Transverse colon (tissue), 4 donors: ENCODE results near the gene CCDC50. TPM values are rescaled to one million over a fixed set of nuclear protein-coding genes. Genes with fewer than 3 reads are reported as not detected.

ENCODE experiments used
- DNase-seq: peaks from one replicate; pipeline ENCODE4 v3.0.0-alpha.2; 2019
- H3K27ac ChIP-seq, 4 donors: fragments of 200-600 bp; sonication (generic); 2 replicates each; pipeline ENCODE4 v1.5.1; 2016 to 2018; ENCODE audit warnings: inconsistent platforms in 4 of 4
- H3K27me3 ChIP-seq: fragments of 200-600 bp; sonication (generic); 2 replicates; pipeline ENCODE4 v1.5.1; 2017; ENCODE audit warnings: inconsistent platforms
- H3K36me3 ChIP-seq, 4 donors: fragments of 200-600 bp; sonication (generic); 2 replicates each; pipeline ENCODE4 v1.5.1; 2017 to 2019; ENCODE audit warnings: inconsistent platforms in 4 of 4
- H3K4me1 ChIP-seq, 4 donors: fragments of 200-600 bp; sonication (generic); 2 replicates each; pipeline ENCODE4 v1.5.1; 2017 to 2020; ENCODE audit warnings: inconsistent platforms in 4 of 4
- H3K4me3 ChIP-seq, 4 donors: fragments of 200-600 bp; sonication (generic); 1 replicate in 1 of 4; 2 replicates in 3 of 4; pipeline versions ENCODE4 v1.5.1 to v1.6.1; 2017 to 2019; ENCODE audit warnings: inconsistent platforms in 4 of 4
- H3K9me3 ChIP-seq, 2 donors: fragments of 200-600 bp; sonication (generic); 2 replicates each; pipeline ENCODE4 v1.5.1; 2017 to 2019; ENCODE audit warnings: inconsistent platforms in 2 of 2
- EP300 ChIP-seq: sonication (generic); formaldehyde crosslinking; IDR thresholded peaks from one replicate; pipeline ENCODE4 v1.6.1; 2017; ENCODE audit warnings: antibody characterized with exemption, low read depth
- POLR2A ChIP-seq: fragments of 450-650 bp; IDR thresholded peaks from one replicate; pipeline ENCODE4 v1.6.1; 2016; ENCODE audit warnings: antibody characterized with exemption, mild to moderate bottlenecking, moderate library complexity
- POLR2AphosphoS5 ChIP-seq, 3 donors: sonication (generic); formaldehyde crosslinking; IDR thresholded peaks; one replicate each; pipeline ENCODE4 v1.6.1; 2016; ENCODE audit warnings: antibody characterized with exemption in 3 of 3
- WGBS, 2 donors: methylation state at CpG; one replicate each; pipeline ENCODE4 v1.1.5; 2018; ENCODE audit warnings: low coverage in 1 of 2; 5-methylcytosine and 5-hydroxymethylcytosine counted together
- in situ Hi-C, 4 donors: fragments of 200-750 bp; cut with MboI; loops; one replicate each; pipeline versions ENCODE4 v1.15.0 to v1.15.1; 2017; ENCODE audit warnings: low sequenced_read_pairs in 3 of 4, low pct_ligation_motif_present in 1 of 4, low pct_unique_long_range_greater_than_20kb in 1 of 4
- intact Hi-C: fragments of 100-400 bp; cut with DNase I; formaldehyde crosslinking; loops from one replicate; pipeline ENCODE4 v1.15.1; 2023; ENCODE audit warnings: low total_unique reads
- total RNA-seq, 4 donors: library from RNA; depleted of rRNA; stranded (reverse); fragments of >200 nt; gene quantifications; one replicate each; pipeline ENCODE4 v1.1.0, GENCODE V29; 2016
- TF ChIP-seq, protein P1 (sequence below), 5 experiments: fragments of 200-600 bp in 3 of 5; fragments of 450-650 bp in 2 of 5; sonication (generic) in 3 of 5; IDR thresholded peaks; 1 replicate in 2 of 5; 2 replicates in 3 of 5; pipeline ENCODE4 v1.5.1; 2016 to 2017; ENCODE audit warnings: antibody characterized with exemption in 5 of 5, inconsistent platforms in 3 of 5, mild to moderate bottlenecking in 2 of 5, moderate library complexity in 1 of 5

The CCDC50 gene, protein sequence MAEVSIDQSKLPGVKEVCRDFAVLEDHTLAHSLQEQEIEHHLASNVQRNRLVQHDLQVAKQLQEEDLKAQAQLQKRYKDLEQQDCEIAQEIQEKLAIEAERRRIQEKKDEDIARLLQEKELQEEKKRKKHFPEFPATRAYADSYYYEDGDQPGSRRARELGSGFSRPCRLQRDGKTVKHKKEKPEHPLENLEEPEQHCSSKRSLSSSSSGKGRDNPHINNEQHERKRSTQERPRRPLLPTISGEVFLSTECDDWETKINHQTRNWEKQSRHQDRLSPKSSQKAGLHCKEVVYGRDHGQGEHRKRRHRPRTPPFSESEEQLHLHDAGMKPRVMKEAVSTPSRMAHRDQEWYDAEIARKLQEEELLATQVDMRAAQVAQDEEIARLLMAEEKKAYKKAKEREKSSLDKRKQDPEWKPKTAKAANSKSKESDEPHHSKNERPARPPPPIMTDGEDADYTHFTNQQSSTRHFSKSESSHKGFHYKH
- 10 to 100 TPM; 61.3 to 78.0 (median 69.5) TPM for total RNA-seq

DNA sequence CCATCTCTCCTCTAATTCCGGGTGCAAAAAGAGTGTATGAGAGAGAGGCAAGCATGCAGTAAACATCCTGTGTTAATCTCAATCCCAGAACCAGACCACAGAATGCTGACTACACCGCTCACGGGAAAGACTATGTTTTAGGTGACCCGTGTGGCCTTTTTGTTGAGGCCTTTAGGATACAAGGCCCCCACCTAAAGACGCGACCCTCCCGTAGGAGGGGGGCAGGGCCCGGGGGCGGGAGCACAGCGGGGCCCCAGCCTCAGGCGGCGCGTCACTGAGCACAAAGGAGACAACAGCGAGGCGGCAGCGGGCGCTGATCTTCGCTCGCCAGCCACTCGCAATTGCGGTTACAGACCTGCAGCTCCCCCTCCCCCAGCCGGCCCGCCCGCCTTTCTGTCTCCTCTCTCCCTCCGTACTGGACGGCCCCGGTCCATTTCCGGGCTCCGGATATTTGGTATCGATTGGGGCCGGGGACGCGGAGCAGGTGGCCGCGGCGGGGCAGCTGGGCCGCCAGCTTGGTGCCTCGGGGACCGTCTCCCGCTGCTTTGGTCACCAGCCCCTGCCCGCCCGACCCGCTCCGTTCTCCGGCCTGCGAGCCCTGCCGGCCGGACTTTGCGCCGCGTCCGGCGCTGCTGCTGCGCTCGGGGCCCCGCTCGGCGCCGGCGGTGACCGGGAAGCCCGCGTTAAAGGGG is at the start of gene CCDC50:
Gene CCDC50, plus strand, starts transcription at position 433 of the 692 bp plus-strand sequence. CDS start 281 bp downstream, outside the sequence.
- TF ChIP-seq POLR2AphosphoS5 (IDR thresholded peaks at IDR 0.05) (peak; percentile 72 to 84 (median 80)), POLR2A (peak; percentile 67)
- TF ChIP-seq, protein P1, sequence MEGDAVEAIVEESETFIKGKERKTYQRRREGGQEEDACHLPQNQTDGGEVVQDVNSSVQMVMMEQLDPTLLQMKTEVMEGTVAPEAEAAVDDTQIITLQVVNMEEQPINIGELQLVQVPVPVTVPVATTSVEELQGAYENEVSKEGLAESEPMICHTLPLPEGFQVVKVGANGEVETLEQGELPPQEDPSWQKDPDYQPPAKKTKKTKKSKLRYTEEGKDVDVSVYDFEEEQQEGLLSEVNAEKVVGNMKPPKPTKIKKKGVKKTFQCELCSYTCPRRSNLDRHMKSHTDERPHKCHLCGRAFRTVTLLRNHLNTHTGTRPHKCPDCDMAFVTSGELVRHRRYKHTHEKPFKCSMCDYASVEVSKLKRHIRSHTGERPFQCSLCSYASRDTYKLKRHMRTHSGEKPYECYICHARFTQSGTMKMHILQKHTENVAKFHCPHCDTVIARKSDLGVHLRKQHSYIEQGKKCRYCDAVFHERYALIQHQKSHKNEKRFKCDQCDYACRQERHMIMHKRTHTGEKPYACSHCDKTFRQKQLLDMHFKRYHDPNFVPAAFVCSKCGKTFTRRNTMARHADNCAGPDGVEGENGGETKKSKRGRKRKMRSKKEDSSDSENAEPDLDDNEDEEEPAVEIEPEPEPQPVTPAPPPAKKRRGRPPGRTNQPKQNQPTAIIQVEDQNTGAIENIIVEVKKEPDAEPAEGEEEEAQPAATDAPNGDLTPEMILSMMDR (IDR thresholded peaks at IDR 0.05) = no peak
- 0% methylated on average over 4 to 31 of the region's 63 CpGs for WGBS, 2 donors
- H3K27ac ChIP-seq = peak within 1 kb of the TSS; percentile 92 to 98 (median 96)
- no peaks in the 10 kb centered on the region for H3K36me3 ChIP-seq
- DNase-seq = peak; percentile 93
- no peaks in the 10 kb centered on the region for H3K27me3 ChIP-seq
- H3K4me1 ChIP-seq = peaks cover 0 to 37% (median 22%) of the 10 kb centered on the region in 4 donors
- in situ Hi-C loops = no loop called here
- H3K9me3 ChIP-seq = no peaks in the 10 kb centered on the region
- H3K4me3 ChIP-seq = peak within 1 kb of the TSS; percentile 46 to 98 (median 86)
- intact Hi-C loops = no loop called here

DNA sequence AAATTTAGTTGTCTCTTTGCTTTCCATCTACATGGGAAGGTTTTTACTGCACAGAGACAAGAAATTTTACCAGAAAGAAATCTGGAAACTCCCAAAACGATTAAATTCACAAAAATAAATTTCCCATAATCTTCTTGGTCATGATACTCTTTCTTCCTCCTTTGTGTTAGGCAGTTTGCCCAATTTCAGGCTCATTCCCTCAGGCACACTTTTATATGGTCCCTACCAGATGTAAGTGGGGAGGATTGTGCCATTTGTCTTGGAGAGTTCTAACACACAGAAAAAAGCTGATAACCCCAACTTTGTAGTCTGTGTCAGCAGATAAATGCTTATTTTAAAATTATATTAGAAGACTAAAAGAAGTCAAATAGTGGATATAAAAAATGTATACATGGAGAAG is 49.1 kb upstream of the CCDC50 start:
- Histone ChIP-seq H3K27me3 (no peaks in the 10 kb centered on the region), H3K27ac (no peak overlapping the region), H3K36me3 (no peaks in the 10 kb centered on the region), H3K4me3 (no peak overlapping the region), H3K9me3 (no peaks in the 10 kb centered on the region), H3K4me1 (no peaks in the 10 kb centered on the region)
- TF ChIP-seq POLR2A (no peak), POLR2AphosphoS5 (IDR thresholded peaks at IDR 0.05) (no peak), EP300 (no peak)
- TF ChIP-seq, protein P1 (IDR thresholded peaks at IDR 0.05) = no peak
- in situ Hi-C loops (no loop called here), intact Hi-C loops (no loop called here)
- DNase-seq = no peak
- 24 to 29% methylated on average over 1 of the region's 1 CpG for WGBS, 2 donors

DNA sequence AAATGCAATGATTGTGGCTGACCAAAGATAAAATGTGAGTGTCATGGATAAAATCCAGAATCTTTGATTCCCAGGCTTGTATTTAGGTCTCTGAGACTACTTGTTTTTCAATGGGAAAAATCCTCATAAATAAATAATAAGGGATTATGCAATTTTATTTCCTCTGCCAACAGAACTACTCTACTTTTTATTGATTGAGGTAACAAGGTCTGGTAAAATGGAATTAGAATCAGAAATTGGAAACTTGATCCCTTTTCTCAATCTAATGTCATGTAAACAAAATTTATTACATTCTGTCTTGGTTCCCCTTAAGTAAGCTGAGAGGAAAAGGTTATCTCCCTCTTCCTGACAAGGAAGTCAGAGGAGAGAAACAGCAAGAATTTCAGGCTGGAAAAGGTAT is 48.3 kb upstream of the CCDC50 start:
- Histone ChIP-seq H3K36me3 (no peaks in the 10 kb centered on the region), H3K4me1 (no peaks in the 10 kb centered on the region), H3K27ac (no peak overlapping the region), H3K4me3 (no peak overlapping the region), H3K9me3 (no peaks in the 10 kb centered on the region), H3K27me3 (no peaks in the 10 kb centered on the region)
- no peak for DNase-seq
- in situ Hi-C loops (no loop called here), intact Hi-C loops (no loop called here)
- TF ChIP-seq EP300 = no peak
- no peak for TF ChIP-seq POLR2A
- TF ChIP-seq, protein P1 (IDR thresholded peaks at IDR 0.05) = no peak
- no peak for TF ChIP-seq POLR2AphosphoS5 (IDR thresholded peaks at IDR 0.05)
